A549 (cell line): ENCODE results near the gene VCL. TPM values are rescaled to one million over a fixed set of nuclear protein-coding genes. Genes with fewer than 3 reads are reported as not detected.
"Not testable (repeated sequence)": the region's sequence is repeated elsewhere in the genome, so short reads cannot be mapped to it uniquely, and the experiment has no call there.

Experiments used
- ATAC-seq, 2 experiments: fragments of 200-7000 bp in 1 of 2; fragments of >200 bp in 1 of 2; cut with Nextera tagmentation in 1 of 2; cut with Tn5 transposase in 1 of 2; 3 replicates each; pipeline versions ENCODE4 v1.8.0 to v1.9.1; 2018 to 2020; ENCODE audit warnings: mild to moderate bottlenecking in 1 of 2, moderate library complexity in 1 of 2
- CTCF ChIA-PET: fragments of 300-600 bp; sonication (Branson Sonifier 250); formaldehyde crosslinking; extraction: SDS; loops from one replicate; lab custom pipeline; 2021; ENCODE audit warnings: antibody characterized with exemption, inconsistent platforms; lab: Yijun Ruan, JAX
- POLR2A ChIA-PET: fragments of 350-600 bp; formaldehyde crosslinking; extraction: SDS; loops from one replicate; lab custom pipeline; 2021; ENCODE audit warnings: antibody characterized with exemption, inconsistent platforms; lab: Yijun Ruan, JAX
- DNase-seq, 2 experiments: peaks; one replicate each; pipeline versions ENCODE4 v3.0.0 to v3.0.0-alpha.2; 2011 to 2016; ENCODE audit warnings: low read depth in 1 of 2, low spot score in 1 of 2
- FAIRE-seq: peaks from 2 replicates; lab custom pipeline; 2011; peaks lifted over from hg19 to GRCh38; lab: Jason Lieb, UNC
- H3K27ac ChIP-seq, 2 experiments: fragments of >200 bp; sonication (Bioruptor Twin); formaldehyde crosslinking; 3 replicates each; pipeline ENCODE4 v1.5.1; 2016 to 2017
- H3K4me1 ChIP-seq: fragments of >200 bp; sonication (Bioruptor Twin); formaldehyde crosslinking; 3 replicates; pipeline ENCODE4 v1.6.1; 2016
- H3K4me2 ChIP-seq: fragments of >200 bp; sonication (Bioruptor Twin); formaldehyde crosslinking; 3 replicates; pipeline ENCODE4 v1.6.1; 2016
- H3K4me3 ChIP-seq: fragments of >200 bp; sonication (Bioruptor Twin); formaldehyde crosslinking; 3 replicates; pipeline ENCODE4 v1.5.1; 2016
- H3K9me3 ChIP-seq: fragments of >200 bp; sonication (Bioruptor Twin); formaldehyde crosslinking; 3 replicates; pipeline ENCODE4 v1.6.1; 2016
- BHLHE40 ChIP-seq: IDR thresholded peaks from 2 replicates; pipeline ENCODE4 v1.6.1; 2012; ENCODE audit warnings: low read depth, low read length, inconsistent platforms
- CBX8 ChIP-seq: fragments of 200-600 bp; sonication (generic); IDR thresholded peaks from 2 replicates; pipeline ENCODE4 v1.6.1; 2016
- CEBPB ChIP-seq, 2 experiments: fragments of >200 bp in 1 of 2; sonication (Bioruptor Twin) in 1 of 2; formaldehyde crosslinking in 1 of 2; IDR thresholded peaks; 2 replicates each; pipeline ENCODE4 v1.6.1; 2012 to 2016
- CHD4 ChIP-seq: fragments of 200-600 bp; sonication (generic); IDR thresholded peaks from 2 replicates; pipeline ENCODE4 v1.6.1; 2016; ENCODE audit warnings: antibody characterized with exemption, mild to moderate bottlenecking, borderline replicate concordance
- EHF ChIP-seq: fragments of 250-450 bp; sonication (Bioruptor Pico); IDR thresholded peaks from 2 replicates; pipeline ENCODE4 v1.5.0; 2020; ENCODE audit warnings: mild to moderate bottlenecking
- EP300 ChIP-seq, 2 experiments: fragments of >200 bp; sonication (Bioruptor Twin); formaldehyde crosslinking; IDR thresholded peaks; 2 replicates in 1 of 2; 3 replicates in 1 of 2; pipeline ENCODE4 v1.6.1; 2016 to 2017
- ESRRA ChIP-seq: fragments of 150-350 bp; IDR thresholded peaks from 2 replicates; pipeline ENCODE4 v1.6.1; 2014; ENCODE audit warnings: mild to moderate bottlenecking, low read length, borderline replicate concordance
- FOXS1 ChIP-seq: fragments of 250-450 bp; sonication (Bioruptor Pico); IDR thresholded peaks from 2 replicates; pipeline ENCODE4 v1.5.0; 2020; ENCODE audit warnings: mild to moderate bottlenecking, moderate library complexity
- GATA3 ChIP-seq: IDR thresholded peaks from 2 replicates; pipeline ENCODE4 v1.6.1; 2012; ENCODE audit warnings: borderline replicate concordance
- HOXB13 ChIP-seq: fragments of 250-450 bp; sonication (Bioruptor Pico); IDR thresholded peaks from 2 replicates; pipeline ENCODE4 v1.5.0; 2020; ENCODE audit warnings: low read depth, mild to moderate bottlenecking, moderate library complexity
- JUN ChIP-seq, 2 experiments: fragments of >200 bp; sonication (Bioruptor Twin); formaldehyde crosslinking; IDR thresholded peaks; 2 replicates in 1 of 2; 3 replicates in 1 of 2; pipeline ENCODE4 v1.6.1; 2016 to 2017
- KDM5A ChIP-seq: fragments of 200-600 bp; sonication (generic); IDR thresholded peaks from 2 replicates; pipeline ENCODE4 v1.6.1; 2016; ENCODE audit warnings: antibody characterized with exemption, mild to moderate bottlenecking
- MAFK ChIP-seq: fragments of 450-650 bp; IDR thresholded peaks from 2 replicates; pipeline ENCODE4 v1.6.1; 2014; ENCODE audit not compliant: partially characterized antibody
- MAZ ChIP-seq: fragments of 150-350 bp; IDR thresholded peaks from 2 replicates; pipeline ENCODE4 v1.6.1; 2014; ENCODE audit warnings: antibody characterized with exemption, low read depth, low read length, borderline replicate concordance
- PHF8 ChIP-seq: fragments of 200-600 bp; sonication (generic); IDR thresholded peaks from 2 replicates; pipeline ENCODE4 v1.6.1; 2016; ENCODE audit warnings: low read depth, mild to moderate bottlenecking, antibody characterized with exemption, moderate library complexity, borderline replicate concordance
- RAD21 ChIP-seq, 2 experiments: fragments of >200 bp in 1 of 2; sonication (Bioruptor Twin) in 1 of 2; formaldehyde crosslinking in 1 of 2; IDR thresholded peaks in 1 of 2; conservative IDR thresholded peaks in 1 of 2; 2 replicates in 1 of 2; 3 replicates in 1 of 2; pipeline ENCODE4 v1.6.1; 2012 to 2018; ENCODE audit warnings: inconsistent platforms in 1 of 2
- RARB ChIP-seq: fragments of 250-450 bp; sonication (Bioruptor Pico); IDR thresholded peaks from 2 replicates; pipeline ENCODE4 v1.8.0; 2021; ENCODE audit warnings: mild to moderate bottlenecking, moderate library complexity
- RNF2 ChIP-seq: fragments of 200-600 bp; sonication (generic); IDR thresholded peaks from 2 replicates; pipeline ENCODE4 v1.6.1; 2016; ENCODE audit warnings: low read depth, mild to moderate bottlenecking, antibody characterized with exemption, moderate library complexity, borderline replicate concordance
- ZFP36 ChIP-seq: fragments of 450-650 bp; IDR thresholded peaks from 2 replicates; pipeline ENCODE4 v1.6.1; 2014; ENCODE audit warnings: borderline replicate concordance; ENCODE audit not compliant: partially characterized antibody
- ZNF302 ChIP-seq: fragments of 250-450 bp; sonication (Bioruptor Pico); IDR thresholded peaks from 2 replicates; pipeline ENCODE4 v1.9.0; 2021; ENCODE audit warnings: inconsistent platforms, mild to moderate bottlenecking, moderate library complexity
- ZSCAN20 ChIP-seq: fragments of 250-450 bp; sonication (Bioruptor Pico); IDR thresholded peaks from 2 replicates; pipeline ENCODE4 v1.8.0; 2022; ENCODE audit warnings: mild to moderate bottlenecking, moderate library complexity
- WGBS: methylation state at CpG from one replicate; pipeline ENCODE4 v1.1.6; 2017; ENCODE audit errors: missing lambda C conversion rate; 5-methylcytosine and 5-hydroxymethylcytosine counted together
- polyA plus RNA-seq, 4 experiments: library from polyadenylated mRNA; depleted of rRNA in 3 of 4; stranded (reverse); fragments of >200 nt; fragmentation: RNase III in 1 of 4; extraction: RNeasy Plus Mini Kit Qiagen cat#74134 plus additional on column Dnase treatment in 1 of 4; gene quantifications; 2 replicates in 3 of 4; 3 replicates in 1 of 4; pipeline ENCODE4 v1.2.3, GENCODE V29; 2011 to 2017
- TF ChIP-seq, protein P1 (sequence below): fragments of 150-350 bp; IDR thresholded peaks from 2 replicates; pipeline ENCODE4 v1.6.1; 2014; ENCODE audit warnings: low read depth, mild to moderate bottlenecking, low read length
- TF ChIP-seq, protein P2 (sequence below): IDR thresholded peaks from 2 replicates; pipeline ENCODE4 v1.6.1; 2012

VCL gene
- polyA plus RNA-seq, 2 of the 4 experiments (the other 2 are of a cell fraction), result 101 to 112 TPM

DNA sequence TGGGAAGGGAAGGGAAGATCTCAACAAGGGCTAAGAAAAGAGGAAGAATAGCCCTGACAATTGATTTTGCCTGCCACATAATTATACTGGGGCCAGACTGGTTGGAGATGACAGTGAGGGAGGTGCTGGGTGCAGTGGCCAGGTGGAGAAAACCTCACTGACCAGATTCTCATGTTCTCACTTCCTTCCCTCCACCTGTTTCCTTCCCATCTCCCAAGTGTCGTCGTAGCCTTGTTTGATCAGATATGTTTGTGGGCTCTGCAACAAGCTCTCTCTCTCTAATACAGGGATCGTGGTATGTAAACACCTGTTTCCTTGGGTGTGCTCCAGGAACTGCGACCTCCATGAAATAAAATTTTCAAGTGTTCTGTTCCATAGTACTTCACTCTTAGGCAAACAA, 60.2 kb downstream of the VCL start:
- peaks cover 50% of the 10 kb centered on the region for H3K4me1 ChIP-seq
- H3K9me3 ChIP-seq, result no peaks in the 10 kb centered on the region
- DNase-seq (no peak), FAIRE-seq (no peak), ATAC-seq (no peak)
- no peak overlapping the region for H3K4me2 ChIP-seq
- ChIA-PET POLR2A (no interaction called here), CTCF (interaction anchor here (0.6 to 3.4 kb wide), 7 partner anchors 9 to 179 kb away, joined by 3 to 20 read pairs (median 3); no protein-coding TSS in a partner anchor)
- TF ChIP-seq ZNF302 (CRISPR knock-in tag) (no peak), PHF8 (no peak), ESRRA (no peak), EP300 (IDR thresholded peaks at IDR 0.05) (no peak), CHD4 (no peak), BHLHE40 (no peak), CEBPB (IDR thresholded peaks at IDR 0.05) (no peak), MAZ (no peak), ZFP36 (no peak), KDM5A (no peak), CBX8 (no peak), ZSCAN20 (CRISPR knock-in tag) (no peak), FOXS1 (no peak), HOXB13 (CRISPR knock-in tag) (no peak), RARB (CRISPR knock-in tag) (no peak), JUN (IDR thresholded peaks at IDR 0.05) (no peak), GATA3 (no peak), MAFK (no peak)
- TF ChIP-seq, protein P1, sequence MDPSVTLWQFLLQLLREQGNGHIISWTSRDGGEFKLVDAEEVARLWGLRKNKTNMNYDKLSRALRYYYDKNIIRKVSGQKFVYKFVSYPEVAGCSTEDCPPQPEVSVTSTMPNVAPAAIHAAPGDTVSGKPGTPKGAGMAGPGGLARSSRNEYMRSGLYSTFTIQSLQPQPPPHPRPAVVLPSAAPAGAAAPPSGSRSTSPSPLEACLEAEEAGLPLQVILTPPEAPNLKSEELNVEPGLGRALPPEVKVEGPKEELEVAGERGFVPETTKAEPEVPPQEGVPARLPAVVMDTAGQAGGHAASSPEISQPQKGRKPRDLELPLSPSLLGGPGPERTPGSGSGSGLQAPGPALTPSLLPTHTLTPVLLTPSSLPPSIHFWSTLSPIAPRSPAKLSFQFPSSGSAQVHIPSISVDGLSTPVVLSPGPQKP, result no peak
- TF ChIP-seq, protein P2, sequence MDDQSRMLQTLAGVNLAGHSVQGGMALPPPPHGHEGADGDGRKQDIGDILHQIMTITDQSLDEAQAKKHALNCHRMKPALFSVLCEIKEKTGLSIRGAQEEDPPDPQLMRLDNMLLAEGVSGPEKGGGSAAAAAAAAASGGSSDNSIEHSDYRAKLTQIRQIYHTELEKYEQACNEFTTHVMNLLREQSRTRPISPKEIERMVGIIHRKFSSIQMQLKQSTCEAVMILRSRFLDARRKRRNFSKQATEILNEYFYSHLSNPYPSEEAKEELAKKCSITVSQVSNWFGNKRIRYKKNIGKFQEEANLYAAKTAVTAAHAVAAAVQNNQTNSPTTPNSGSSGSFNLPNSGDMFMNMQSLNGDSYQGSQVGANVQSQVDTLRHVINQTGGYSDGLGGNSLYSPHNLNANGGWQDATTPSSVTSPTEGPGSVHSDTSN, result no peak
- WGBS, result 84% methylated on average over 4 of the region's 4 CpGs
- H3K4me3 ChIP-seq, result no peak overlapping the region
- peak overlapping the region; percentile 12 to 77; a peak in 2 of 6 replicates for H3K27ac ChIP-seq

- DNase-seq (peak in 1 of 2 experiments; percentile 61), ATAC-seq (no peak), FAIRE-seq (no peak)
- no peak for TF ChIP-seq HOXB13 (CRISPR knock-in tag)
- TF ChIP-seq RAD21 (conservative IDR thresholded peaks at IDR 0.05 in 1 of 2, IDR thresholded peaks at IDR 0.05 in 1 of 2), result peak in 1 of 2 experiments; percentile 22; a peak in 1 of 5 replicates
- H3K4me1 ChIP-seq, result peaks cover 49% of the 10 kb centered on the region
- H3K27ac ChIP-seq, result peak overlapping the region; percentile 10 to 77; a peak in 3 of 6 replicates
- WGBS, result 89% methylated on average over 7 of the region's 7 CpGs
- H3K9me3 ChIP-seq, result no peaks in the 10 kb centered on the region
- POLR2A ChIA-PET, result no interaction called here
- H3K4me2 ChIP-seq, result no peak overlapping the region
- CTCF ChIA-PET, result interaction anchor here (0.6 to 3.4 kb wide), 9 partner anchors 10 to 209 kb away, joined by 3 to 20 read pairs (median 3); no protein-coding TSS in a partner anchor
- H3K4me3 ChIP-seq, result no peak overlapping the region
These were observed 60.7 kb downstream of the VCL start for GRCh38 chr10:74058658-74059057.

GRCh38 chr10:74061104-74061503, 63.2 kb downstream of the VCL start:
- H3K4me1 ChIP-seq, result peaks cover 30% of the 10 kb centered on the region
- no peak for ATAC-seq
- POLR2A ChIA-PET, result no interaction called here
- no peak overlapping the region for H3K4me2 ChIP-seq
- CTCF ChIA-PET, result interaction anchor here (1.8 kb wide), 1 partner anchor 120 kb away, joined by 5 read pairs; no protein-coding TSS in a partner anchor
- DNase-seq, result no peak
- no peak for TF ChIP-seq EHF (CRISPR knock-in tag)
- no peak for TF ChIP-seq RNF2
- no peak for FAIRE-seq
- H3K9me3 ChIP-seq, result no peaks in the 10 kb centered on the region
- H3K4me3 ChIP-seq, result no peak overlapping the region
- H3K27ac ChIP-seq, result peak overlapping the region in 1 of 2 experiments; percentile 31; a peak in 1 of 6 replicates

GRCh38 chr10:74061978-74062377, 64.1 kb downstream of the VCL start:
- H3K4me2 ChIP-seq, H3K4me3 ChIP-seq, DNase-seq, POLR2A ChIA-PET, H3K9me3 ChIP-seq, ATAC-seq, FAIRE-seq, H3K27ac ChIP-seq: not testable (repeated sequence)
- CTCF ChIA-PET, result interaction anchor here (0.6 to 1.4 kb wide), 4 partner anchors 19 to 195 kb away, joined by 3 to 4 read pairs (median 4); no protein-coding TSS in a partner anchor
- WGBS, result 98% methylated on average over 2 of the region's 2 CpGs
- peaks cover 22% of the 10 kb centered on the region for H3K4me1 ChIP-seq
